Measurements from ENCODE around the gene MAPKAPK3.

- no peak for TF ChIP-seq ZFP30 (CRISPR knock-in tag; IDR thresholded peaks at IDR 0.05)
- TF ChIP-seq PATZ1 (CRISPR knock-in tag; IDR thresholded peaks at IDR 0.05; ENCODE audit: borderline replicate concordance), result no peak
- no peak for TF ChIP-seq CREB5 (CRISPR knock-in tag; IDR thresholded peaks at IDR 0.05; ENCODE audit: low read depth)
- TF ChIP-seq POU6F1 (CRISPR knock-in tag; IDR thresholded peaks at IDR 0.05; ENCODE audit: borderline replicate concordance, low read depth), result no peak
These were observed 218 bp upstream of the MAPKAPK3 start for GRCh38 chr3:50616770-50617095.
